ENCODE results near the gene PCDHB5.
"Not testable (repeated sequence)": the region's sequence is repeated elsewhere in the genome, so short reads cannot be mapped to it uniquely, and the experiment has no call there.

PCDHB5 gene

GRCh38 chr5:141175933-141176332 lies 40.9 kb downstream of the PCDHB5 start:
- H3K79me2 ChIP-seq (ENCODE audit: insufficient read depth, low read length): no peaks in the 10 kb centered on the region
- no peak overlapping the region for H3K4me2 ChIP-seq (ENCODE audit: insufficient read depth, low read length)
- H3K27ac ChIP-seq (ENCODE audit: low read length): no peak overlapping the region
- H3K27me3 ChIP-seq (ENCODE audit: insufficient read depth, low read length, poor library complexity): peaks cover 8% of the 10 kb centered on the region
- H3K4me3 ChIP-seq (ENCODE audit: low read depth in 1 of 2, low read length in 2 of 2): no peak overlapping the region
- H3K36me3 ChIP-seq (ENCODE audit: insufficient read depth, low read length): no peaks in the 10 kb centered on the region
- no peak overlapping the region for H2AFZ ChIP-seq (ENCODE audit: low read depth, low read length)
- ATAC-seq (ENCODE audit: insufficient read depth, low read depth): no peak
- H4K20me1 ChIP-seq (ENCODE audit: insufficient read depth, low read length): no peaks in the 10 kb centered on the region
- no peaks in the 10 kb centered on the region for H3K4me1 ChIP-seq (ENCODE audit: insufficient read depth, low read length)
- no peak for DNase-seq
- no peaks in the 10 kb centered on the region for H3K9me3 ChIP-seq (ENCODE audit: insufficient read depth, low read length, severe bottlenecking)
- no peak overlapping the region for H3K9ac ChIP-seq (ENCODE audit: low read depth, low read length)
- no peak for TF ChIP-seq EZH2 (IDR thresholded peaks at IDR 0.05; ENCODE audit: borderline replicate concordance, low read depth, low read length, severe bottlenecking)

- H3K27me3 ChIP-seq (ENCODE audit: insufficient read depth, low read length, poor library complexity): not testable (repeated sequence)
These were observed 42.7 kb downstream of the PCDHB5 start, which contains the start of gene PCDHB8 for GRCh38 chr5:141177577-141178191. Gene PCDHB8 (plus strand): TSS chr5:141177790. CDS start chr5:141178035, 245 bp downstream.

GRCh38 chr5:141179371-141179770 lies 44.4 kb downstream of the PCDHB5 start:
- H2AFZ ChIP-seq (ENCODE audit: low read depth, low read length); ATAC-seq (ENCODE audit: insufficient read depth, low read depth); H3K79me2 ChIP-seq (ENCODE audit: insufficient read depth, low read length): not testable (repeated sequence)

More at GRCh38 chr5:141177577-141178191, 42.7 kb downstream of the PCDHB5 start, which contains the start of gene PCDHB8:
- not testable (repeated sequence) for H3K9ac ChIP-seq (ENCODE audit: low read depth, low read length); H3K4me2 ChIP-seq (ENCODE audit: insufficient read depth, low read length); H3K9me3 ChIP-seq (ENCODE audit: insufficient read depth, low read length, severe bottlenecking); H3K4me3 ChIP-seq (ENCODE audit: low read depth in 1 of 2, low read length in 2 of 2); H2AFZ ChIP-seq (ENCODE audit: low read depth, low read length); DNase-seq; ATAC-seq (ENCODE audit: insufficient read depth, low read depth); H3K27ac ChIP-seq (ENCODE audit: low read length); H4K20me1 ChIP-seq (ENCODE audit: insufficient read depth, low read length); H3K79me2 ChIP-seq (ENCODE audit: insufficient read depth, low read length); H3K4me1 ChIP-seq (ENCODE audit: insufficient read depth, low read length); H3K36me3 ChIP-seq (ENCODE audit: insufficient read depth, low read length)

GRCh38 chr5:141179876-141180275 lies 44.9 kb downstream of the PCDHB5 start:
- not testable (repeated sequence) for H2AFZ ChIP-seq (ENCODE audit: low read depth, low read length); DNase-seq; H3K27ac ChIP-seq (ENCODE audit: low read length); H3K4me2 ChIP-seq (ENCODE audit: insufficient read depth, low read length); H3K27me3 ChIP-seq (ENCODE audit: insufficient read depth, low read length, poor library complexity); ATAC-seq (ENCODE audit: insufficient read depth, low read depth); H4K20me1 ChIP-seq (ENCODE audit: insufficient read depth, low read length); H3K9ac ChIP-seq (ENCODE audit: low read depth, low read length); H3K36me3 ChIP-seq (ENCODE audit: insufficient read depth, low read length); H3K4me3 ChIP-seq (ENCODE audit: low read depth in 1 of 2, low read length in 2 of 2); H3K9me3 ChIP-seq (ENCODE audit: insufficient read depth, low read length, severe bottlenecking); H3K4me1 ChIP-seq (ENCODE audit: insufficient read depth, low read length); H3K79me2 ChIP-seq (ENCODE audit: insufficient read depth, low read length)

More at GRCh38 chr5:141179371-141179770, 44.4 kb downstream of the PCDHB5 start:
- H3K36me3 ChIP-seq (ENCODE audit: insufficient read depth, low read length); H3K4me2 ChIP-seq (ENCODE audit: insufficient read depth, low read length); H3K27ac ChIP-seq (ENCODE audit: low read length); H3K9me3 ChIP-seq (ENCODE audit: insufficient read depth, low read length, severe bottlenecking); H3K9ac ChIP-seq (ENCODE audit: low read depth, low read length); H4K20me1 ChIP-seq (ENCODE audit: insufficient read depth, low read length); DNase-seq; H3K4me3 ChIP-seq (ENCODE audit: low read depth in 1 of 2, low read length in 2 of 2); H3K27me3 ChIP-seq (ENCODE audit: insufficient read depth, low read length, poor library complexity); H3K4me1 ChIP-seq (ENCODE audit: insufficient read depth, low read length): not testable (repeated sequence)

GRCh38 chr5:141180313-141180712 lies 45.3 kb downstream of the PCDHB5 start:
- H3K9me3 ChIP-seq (ENCODE audit: insufficient read depth, low read length, severe bottlenecking): no peaks in the 10 kb centered on the region
- no peak for TF ChIP-seq EZH2 (IDR thresholded peaks at IDR 0.05; ENCODE audit: borderline replicate concordance, low read depth, low read length, severe bottlenecking)
- no peak for TF ChIP-seq CTCF (IDR thresholded peaks at IDR 0.05; ENCODE audit: borderline replicate concordance, extremely low read depth, low read length, poor library complexity, severe bottlenecking)
- no peak for ATAC-seq (ENCODE audit: insufficient read depth, low read depth)

More at GRCh38 chr5:141180313-141180712, 45.3 kb downstream of the PCDHB5 start:
- Histone ChIP-seq H2AFZ (ENCODE audit: low read depth, low read length) (no peak overlapping the region), H3K9ac (ENCODE audit: low read depth, low read length) (no peak overlapping the region), H3K4me1 (ENCODE audit: insufficient read depth, low read length) (no peaks in the 10 kb centered on the region), H3K4me3 (ENCODE audit: low read depth in 1 of 2, low read length in 2 of 2) (no peak overlapping the region), H4K20me1 (ENCODE audit: insufficient read depth, low read length) (no peaks in the 10 kb centered on the region), H3K36me3 (ENCODE audit: insufficient read depth, low read length) (no peaks in the 10 kb centered on the region), H3K27ac (ENCODE audit: low read length) (no peak overlapping the region), H3K27me3 (ENCODE audit: insufficient read depth, low read length, poor library complexity) (peaks cover 8% of the 10 kb centered on the region), H3K79me2 (ENCODE audit: insufficient read depth, low read length) (no peaks in the 10 kb centered on the region), H3K4me2 (ENCODE audit: insufficient read depth, low read length) (no peak overlapping the region)
- no peak for DNase-seq
